A673 (cell line): ENCODE results near the gene RAB36.

Source experiments
- EZH2 ChIP-seq: fragments of 200-600 bp; sonication (generic); IDR thresholded peaks from 2 replicates; pipeline ENCODE4 v1.6.1; 2017; ENCODE audit warnings: borderline replicate concordance, low read depth, mild to moderate bottlenecking, mixed read lengths, antibody characterized with exemption, low read length; ENCODE audit not compliant: poor library complexity, severe bottlenecking
- TF ChIP-seq, protein P1 (sequence below): fragments of 300-800, 200-600 bp; sonication (generic); conservative IDR thresholded peaks from 2 replicates; pipeline ENCODE4 v1.5.1; 2017; ENCODE audit warnings: low read depth, mild to moderate bottlenecking, antibody characterized with exemption, low read length, moderate library complexity, mixed read lengths

DNA sequence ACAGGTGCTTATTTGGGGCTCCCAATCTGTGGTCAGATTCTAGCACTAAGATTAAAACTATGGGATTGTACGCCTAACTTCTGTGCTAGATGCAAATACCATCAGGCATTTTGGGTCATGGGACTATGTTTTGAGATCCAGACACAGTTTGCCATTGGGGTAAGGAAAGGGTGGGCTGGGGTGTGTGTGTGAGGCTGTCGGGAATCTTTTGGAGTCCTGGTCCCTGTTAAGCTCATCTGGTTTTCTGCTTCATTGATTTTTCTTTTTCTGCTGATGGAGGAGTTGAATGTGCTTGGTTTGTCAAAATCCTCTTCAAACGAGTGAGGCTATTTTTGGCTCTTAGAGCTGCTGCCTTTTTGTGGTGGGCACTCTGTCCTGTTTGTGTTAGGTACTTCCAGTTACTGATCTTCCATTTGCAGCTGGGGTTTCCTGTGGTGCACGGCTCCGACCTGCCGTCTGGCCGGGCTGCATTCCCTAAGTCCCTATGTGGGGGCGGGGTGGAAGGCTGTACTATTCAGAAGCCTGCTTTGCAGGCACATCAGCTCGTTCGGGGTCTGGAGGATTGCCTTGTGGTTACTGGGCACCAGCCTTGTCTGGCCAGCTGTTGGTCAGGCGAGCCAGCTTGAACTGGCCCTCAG, 37.9 kb downstream of the RAB36 start:
- TF ChIP-seq, protein P1, sequence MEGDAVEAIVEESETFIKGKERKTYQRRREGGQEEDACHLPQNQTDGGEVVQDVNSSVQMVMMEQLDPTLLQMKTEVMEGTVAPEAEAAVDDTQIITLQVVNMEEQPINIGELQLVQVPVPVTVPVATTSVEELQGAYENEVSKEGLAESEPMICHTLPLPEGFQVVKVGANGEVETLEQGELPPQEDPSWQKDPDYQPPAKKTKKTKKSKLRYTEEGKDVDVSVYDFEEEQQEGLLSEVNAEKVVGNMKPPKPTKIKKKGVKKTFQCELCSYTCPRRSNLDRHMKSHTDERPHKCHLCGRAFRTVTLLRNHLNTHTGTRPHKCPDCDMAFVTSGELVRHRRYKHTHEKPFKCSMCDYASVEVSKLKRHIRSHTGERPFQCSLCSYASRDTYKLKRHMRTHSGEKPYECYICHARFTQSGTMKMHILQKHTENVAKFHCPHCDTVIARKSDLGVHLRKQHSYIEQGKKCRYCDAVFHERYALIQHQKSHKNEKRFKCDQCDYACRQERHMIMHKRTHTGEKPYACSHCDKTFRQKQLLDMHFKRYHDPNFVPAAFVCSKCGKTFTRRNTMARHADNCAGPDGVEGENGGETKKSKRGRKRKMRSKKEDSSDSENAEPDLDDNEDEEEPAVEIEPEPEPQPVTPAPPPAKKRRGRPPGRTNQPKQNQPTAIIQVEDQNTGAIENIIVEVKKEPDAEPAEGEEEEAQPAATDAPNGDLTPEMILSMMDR, result no peak
- TF ChIP-seq EZH2, result no peak
